Activated CD4-positive, alpha-beta memory T cell treated with anti-CD3 and anti-CD28 coated beads, Interleukin-2, amount 10 ng/mL, durations not matched to agents 7 days and 5 days (primary cell): ENCODE measurements around the gene HOXD9. TPM values are rescaled to one million over a fixed set of nuclear protein-coding genes. Genes with fewer than 3 reads are reported as not detected.

Source experiments
- CTCF ChIA-PET: fragments of 350-600 bp; sonication (Branson Sonifier 250); formaldehyde crosslinking; loops from one replicate; lab custom pipeline; 2021; ENCODE audit warnings: antibody characterized with exemption, inconsistent platforms; lab: Charles Lee
- POLR2A ChIA-PET: fragments of 350-600 bp; sonication (Branson Sonifier 250); formaldehyde crosslinking; loops from one replicate; lab custom pipeline; 2021; ENCODE audit warnings: antibody characterized with exemption; lab: Charles Lee
- DNase-seq: peaks from one replicate; pipeline ENCODE4 v3.0.0-alpha.2; 2020
- H3K27ac Mint-ChIP-seq: one replicate; pipeline ENCODE4 v1.8.0; 2021; ENCODE audit warnings: mild to moderate bottlenecking, mixed read lengths
- H3K27me3 Mint-ChIP-seq: one replicate; pipeline ENCODE4 v1.8.0; 2021; ENCODE audit warnings: mixed read lengths
- H3K36me3 Mint-ChIP-seq: one replicate; pipeline ENCODE4 v1.8.0; 2021; ENCODE audit warnings: low read depth, mixed read lengths
- H3K4me1 Mint-ChIP-seq: one replicate; pipeline ENCODE4 v1.8.0; 2021; ENCODE audit warnings: mixed read lengths
- H3K4me3 Mint-ChIP-seq: one replicate; pipeline ENCODE4 v1.8.0; 2021; ENCODE audit warnings: mild to moderate bottlenecking, mixed read lengths
- H3K9me3 Mint-ChIP-seq: one replicate; pipeline ENCODE4 v1.8.0; 2021; ENCODE audit warnings: mixed read lengths
- total RNA-seq, 2 experiments: library from RNA; stranded (reverse); gene quantifications; one replicate each; pipeline ENCODE4 v1.2.3, GENCODE V29; 2021

The HOXD9 gene
- total RNA-seq, 2 experiments from 2014 or later, result not detected

GRCh38 chr2:176166272-176166671 lies 43.8 kb downstream of the HOXD9 start:
- peaks cover 79% of the 10 kb centered on the region for H3K27me3 Mint-ChIP-seq
- H3K27ac Mint-ChIP-seq, result no peak overlapping the region
- H3K9me3 Mint-ChIP-seq, result no peaks in the 10 kb centered on the region
- ChIA-PET CTCF (no interaction called here), POLR2A (no interaction called here)
- H3K4me3 Mint-ChIP-seq, result no peak overlapping the region
- H3K4me1 Mint-ChIP-seq, result peaks cover 4% of the 10 kb centered on the region
- H3K36me3 Mint-ChIP-seq, result peaks cover 10% of the 10 kb centered on the region
- no peak for DNase-seq

- Mint-ChIP-seq H3K9me3 (no peaks in the 10 kb centered on the region), H3K4me1 (peaks cover 4% of the 10 kb centered on the region), H3K4me3 (no peak overlapping the region), H3K36me3 (peaks cover 10% of the 10 kb centered on the region), H3K27ac (no peak overlapping the region), H3K27me3 (peaks cover 75% of the 10 kb centered on the region)
- POLR2A ChIA-PET, result no interaction called here
- CTCF ChIA-PET, result interaction anchor here (0.9 kb wide), 1 partner anchor 387 kb away, joined by 3 read pairs; no protein-coding TSS in a partner anchor
- DNase-seq, result no peak
Measured at GRCh38 chr2:176167398-176167797, 44.9 kb downstream of the HOXD9 start.

- no peak overlapping the region for H3K4me3 Mint-ChIP-seq
- peaks cover 5% of the 10 kb centered on the region for H3K4me1 Mint-ChIP-seq
- CTCF ChIA-PET, result interaction anchor here (0.6 to 1.2 kb wide), 4 partner anchors 14 to 465 kb away, joined by 3 read pairs; no protein-coding TSS in a partner anchor
- no peaks in the 10 kb centered on the region for H3K9me3 Mint-ChIP-seq
- POLR2A ChIA-PET, result no interaction called here
- peaks cover 77% of the 10 kb centered on the region for H3K27me3 Mint-ChIP-seq
- DNase-seq, result no peak
- H3K36me3 Mint-ChIP-seq, result peaks cover 4% of the 10 kb centered on the region
- H3K27ac Mint-ChIP-seq, result no peak overlapping the region
Measured at GRCh38 chr2:176169181-176169580, 46.7 kb downstream of the HOXD9 start.

- peaks cover 3% of the 10 kb centered on the region for H3K4me1 Mint-ChIP-seq
- no peaks in the 10 kb centered on the region for H3K9me3 Mint-ChIP-seq
- H3K4me3 Mint-ChIP-seq, result no peak overlapping the region
- CTCF ChIA-PET, result interaction anchor here (0.7 kb wide), 1 partner anchor 43 kb away, joined by 3 read pairs; no protein-coding TSS in a partner anchor
- POLR2A ChIA-PET, result no interaction called here
- H3K36me3 Mint-ChIP-seq, result peaks cover 3% of the 10 kb centered on the region
- H3K27me3 Mint-ChIP-seq, result peaks cover 76% of the 10 kb centered on the region
- no peak overlapping the region for H3K27ac Mint-ChIP-seq
- no peak for DNase-seq
Measured at GRCh38 chr2:176169711-176170110, 47.2 kb downstream of the HOXD9 start.

GRCh38 chr2:176170602-176171305 lies 48.2 kb downstream of the HOXD9 start:
- Mint-ChIP-seq H3K9me3 (no peaks in the 10 kb centered on the region), H3K36me3 (peaks cover 3% of the 10 kb centered on the region), H3K4me1 (peaks cover 3% of the 10 kb centered on the region), H3K4me3 (no peak overlapping the region), H3K27me3 (peaks cover 75% of the 10 kb centered on the region), H3K27ac (no peak overlapping the region)
- DNase-seq, result no peak
- POLR2A ChIA-PET, result no interaction called here
- CTCF ChIA-PET, result interaction anchor here (0.7 kb wide), 1 partner anchor 74 kb away, joined by 3 read pairs; no protein-coding TSS in a partner anchor

GRCh38 chr2:176171351-176172006 lies 49.0 kb downstream of the HOXD9 start:
- Mint-ChIP-seq H3K4me1 (peaks cover 3% of the 10 kb centered on the region), H3K27me3 (peaks cover 76% of the 10 kb centered on the region), H3K4me3 (no peak overlapping the region), H3K36me3 (peaks cover 3% of the 10 kb centered on the region), H3K27ac (no peak overlapping the region), H3K9me3 (no peaks in the 10 kb centered on the region)
- CTCF ChIA-PET, result interaction anchor here (0.7 kb wide), 1 partner anchor 75 kb away, joined by 3 read pairs; no protein-coding TSS in a partner anchor
- DNase-seq, result no peak
- POLR2A ChIA-PET, result no interaction called here

GRCh38 chr2:176172007-176172894 lies 49.7 kb downstream of the HOXD9 start:
- POLR2A ChIA-PET, result no interaction called here
- no peak for DNase-seq
- Mint-ChIP-seq H3K4me3 (no peak overlapping the region), H3K4me1 (peaks cover 3% of the 10 kb centered on the region), H3K27me3 (peaks cover 76% of the 10 kb centered on the region), H3K36me3 (peaks cover 3% of the 10 kb centered on the region), H3K27ac (no peak overlapping the region), H3K9me3 (no peaks in the 10 kb centered on the region)
- CTCF ChIA-PET, result no interaction called here

- peaks cover 5% of the 10 kb centered on the region for H3K4me1 Mint-ChIP-seq
- DNase-seq, result no peak
- POLR2A ChIA-PET, result no interaction called here
- H3K27ac Mint-ChIP-seq, result no peak overlapping the region
- H3K4me3 Mint-ChIP-seq, result no peak overlapping the region
- CTCF ChIA-PET, result no interaction called here
- peaks cover 77% of the 10 kb centered on the region for H3K27me3 Mint-ChIP-seq
- H3K9me3 Mint-ChIP-seq, result no peaks in the 10 kb centered on the region
- peaks cover 3% of the 10 kb centered on the region for H3K36me3 Mint-ChIP-seq
Measured at GRCh38 chr2:176172895-176173566, 50.5 kb downstream of the HOXD9 start.

- Mint-ChIP-seq H3K36me3 (peaks cover 3% of the 10 kb centered on the region), H3K27me3 (peaks cover 83% of the 10 kb centered on the region), H3K4me1 (peaks cover 5% of the 10 kb centered on the region), H3K9me3 (no peaks in the 10 kb centered on the region), H3K4me3 (no peak overlapping the region), H3K27ac (no peak overlapping the region)
- CTCF ChIA-PET, result no interaction called here
- DNase-seq, result no peak
- POLR2A ChIA-PET, result no interaction called here
Measured at GRCh38 chr2:176173567-176174381, 51.3 kb downstream of the HOXD9 start.

GRCh38 chr2:176174382-176174823 lies 51.9 kb downstream of the HOXD9 start:
- no peak overlapping the region for H3K4me3 Mint-ChIP-seq
- CTCF ChIA-PET, result no interaction called here

More at GRCh38 chr2:176174382-176174823, 51.9 kb downstream of the HOXD9 start:
- H3K36me3 Mint-ChIP-seq, result peaks cover 3% of the 10 kb centered on the region
- peaks cover 5% of the 10 kb centered on the region for H3K4me1 Mint-ChIP-seq
- no peak overlapping the region for H3K27ac Mint-ChIP-seq
- peaks cover 87% of the 10 kb centered on the region for H3K27me3 Mint-ChIP-seq
- H3K9me3 Mint-ChIP-seq, result no peaks in the 10 kb centered on the region
- POLR2A ChIA-PET, result no interaction called here
- DNase-seq, result no peak
